Hepatocyte (in vitro differentiated cells): ENCODE results near the gene HNRNPR. TPM values are rescaled to one million over a fixed set of nuclear protein-coding genes. Genes with fewer than 3 reads are reported as not detected.

Source experiments
- DNase-seq: peaks from one replicate; pipeline ENCODE4 v3.0.0-alpha.2; 2016; ENCODE audit warnings: low spot score
- H2AFZ ChIP-seq: fragments of 200-600 bp; sonication (generic); 2 replicates; pipeline ENCODE4 v1.6.0; 2016; ENCODE audit warnings: antibody characterized with exemption, mild to moderate bottlenecking
- H3K27ac ChIP-seq: fragments of 200-600 bp; sonication (generic); 2 replicates; pipeline ENCODE4 v1.5.1; 2016; ENCODE audit warnings: mild to moderate bottlenecking
- H3K27me3 ChIP-seq: fragments of 200-600 bp; sonication (generic); 2 replicates; pipeline ENCODE4 v1.6.1; 2016
- H3K36me3 ChIP-seq: fragments of 200-600 bp; sonication (generic); replicated peaks from 2 replicates; pipeline ENCODE4 v1.5.1; 2016; ENCODE audit warnings: low read depth; ENCODE audit not compliant: insufficient read depth
- H3K4me1 ChIP-seq: fragments of 200-600 bp; sonication (generic); 2 replicates; pipeline ENCODE4 v1.5.1; 2016; ENCODE audit warnings: mild to moderate bottlenecking, moderate library complexity; ENCODE audit not compliant: insufficient read depth
- H3K4me2 ChIP-seq: fragments of 200-600 bp; sonication (generic); 2 replicates; pipeline ENCODE4 v1.6.0; 2016
- H3K4me3 ChIP-seq: fragments of 200-600 bp; sonication (generic); 2 replicates; pipeline ENCODE4 v1.5.1; 2016; ENCODE audit warnings: mild to moderate bottlenecking
- H3K79me2 ChIP-seq: fragments of 200-600 bp; sonication (generic); 2 replicates; pipeline ENCODE4 v1.6.0; 2017; ENCODE audit warnings: mild to moderate bottlenecking
- H3K9me2 ChIP-seq: fragments of 200-600 bp; sonication (generic); replicated peaks from 2 replicates; pipeline ENCODE4 v1.6.0; 2017; ENCODE audit warnings: mild to moderate bottlenecking; ENCODE audit not compliant: insufficient read depth
- H3K9me3 ChIP-seq: fragments of 200-600 bp; sonication (generic); 2 replicates; pipeline ENCODE4 v1.5.1; 2016; ENCODE audit warnings: low read depth, mild to moderate bottlenecking
- H4K20me1 ChIP-seq: fragments of 200-600 bp; sonication (generic); 2 replicates; pipeline ENCODE4 v1.6.0; 2016; ENCODE audit warnings: mild to moderate bottlenecking; ENCODE audit not compliant: insufficient read depth, poor library complexity, severe bottlenecking
- CTCF ChIP-seq: fragments of 200-600 bp; sonication (generic); IDR thresholded peaks from 2 replicates; pipeline ENCODE4 v1.5.1; 2016; ENCODE audit warnings: antibody characterized with exemption, mild to moderate bottlenecking; ENCODE audit not compliant: poor library complexity
- EZH2 ChIP-seq: fragments of 200-600 bp; sonication (generic); IDR thresholded peaks from 2 replicates; pipeline ENCODE4 v1.6.1; 2016; ENCODE audit warnings: antibody characterized with exemption, mild to moderate bottlenecking, borderline replicate concordance
- EZH2phosphoT487 ChIP-seq: fragments of 200-600 bp; sonication (generic); IDR thresholded peaks from one replicate; pipeline ENCODE4 v1.6.1; 2018; ENCODE audit warnings: antibody characterized with exemption, mild to moderate bottlenecking, low read depth, moderate library complexity; ENCODE audit not compliant: unreplicated experiment, severe bottlenecking
- WGBS: methylation state at CpG from one replicate; pipeline ENCODE4 v1.1.6; 2016; ENCODE audit warnings: low lambda C conversion rate; ENCODE audit errors: missing lambda C conversion rate; 5-methylcytosine and 5-hydroxymethylcytosine counted together
- polyA plus RNA-seq: library from polyadenylated mRNA; unstranded; fragments of >200 nt; fragmentation: Nextera tagmentation; extraction: Ambion mirVana; gene quantifications from 2 replicates; pipeline ENCODE4 v1.2.1, GENCODE V29; 2016
- total RNA-seq: library from RNA; depleted of rRNA; stranded (reverse); fragments of >200 nt; gene quantifications from 2 replicates; pipeline ENCODE4 v1.2.3, GENCODE V29; 2014

HNRNPR gene
- total and polyA plus RNA-seq, 2 experiments from 2014 or later = 106 to 112 TPM

DNA sequence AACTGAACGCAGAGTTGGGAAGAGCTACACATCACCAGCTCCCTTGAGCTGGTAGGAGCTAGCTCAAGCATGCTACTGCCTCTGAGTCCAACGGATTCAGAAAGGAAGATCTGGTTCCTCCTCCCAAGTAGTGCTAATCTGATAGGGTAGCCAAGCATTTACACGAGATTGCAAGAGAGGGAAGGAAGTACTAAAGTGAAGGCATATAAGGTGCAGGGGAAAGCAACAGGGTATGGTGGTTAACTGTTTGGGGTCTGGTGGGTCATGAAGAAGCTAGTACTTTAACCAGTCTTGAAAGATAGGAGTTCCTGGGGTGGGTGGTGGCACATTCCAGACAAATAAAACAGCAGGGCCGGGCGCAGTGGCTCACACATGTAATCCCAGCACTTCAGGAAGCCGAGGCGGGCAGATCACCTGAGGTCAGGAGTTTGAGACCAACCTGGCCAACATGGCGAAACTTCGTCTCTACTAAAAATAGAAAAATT, 45.8 kb upstream of the HNRNPR start:
- Histone ChIP-seq H3K27ac (no peak overlapping the region), H2AFZ (no peak overlapping the region), H4K20me1 (no peaks in the 10 kb centered on the region), H3K9me3 (no peaks in the 10 kb centered on the region), H3K4me2 (no peak overlapping the region), H3K4me1 (peaks cover 4% of the 10 kb centered on the region), H3K4me3 (no peak overlapping the region), H3K9me2 (no peaks in the 10 kb centered on the region), H3K36me3 (no peaks in the 10 kb centered on the region), H3K27me3 (no peaks in the 10 kb centered on the region), H3K79me2 (no peaks in the 10 kb centered on the region)
- TF ChIP-seq EZH2 (no peak), EZH2phosphoT487 (no peak), CTCF (no peak)
- whole genome bisulfite sequencing = 83% methylated on average over 9 of the region's 9 CpGs
- DNase-seq = no peak

DNA sequence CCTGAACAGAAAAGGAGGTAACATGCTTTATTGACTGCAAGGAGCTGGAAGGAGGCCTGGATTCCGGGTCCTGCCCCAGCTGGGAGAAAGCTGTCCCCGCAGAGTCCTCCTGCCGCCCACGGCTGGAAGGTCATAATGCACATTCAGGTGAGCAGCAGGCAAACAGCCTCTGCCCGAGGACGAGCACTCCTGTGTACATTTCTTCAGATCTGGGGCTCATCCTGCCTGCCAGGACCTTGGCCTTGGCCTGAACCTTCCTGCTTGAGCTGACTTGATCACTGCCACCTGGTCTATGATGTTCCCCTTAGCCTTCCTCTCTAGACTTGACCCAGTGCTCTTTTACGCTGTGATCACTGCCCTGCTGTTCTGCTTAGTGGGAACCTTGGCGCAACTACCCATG, 43.4 kb upstream of the HNRNPR start:
- 89% methylated on average over 8 of the region's 8 CpGs for WGBS
- TF ChIP-seq CTCF = no peak
- TF ChIP-seq EZH2phosphoT487 = no peak
- TF ChIP-seq EZH2 = no peak
- Histone ChIP-seq H3K4me2 (no peak overlapping the region), H2AFZ (no peak overlapping the region), H3K9me3 (no peaks in the 10 kb centered on the region), H3K4me1 (no peaks in the 10 kb centered on the region), H3K9me2 (no peaks in the 10 kb centered on the region), H3K79me2 (no peaks in the 10 kb centered on the region), H3K36me3 (no peaks in the 10 kb centered on the region), H4K20me1 (no peaks in the 10 kb centered on the region), H3K4me3 (no peak overlapping the region), H3K27ac (no peak overlapping the region), H3K27me3 (no peaks in the 10 kb centered on the region)
- DNase-seq = no peak

DNA sequence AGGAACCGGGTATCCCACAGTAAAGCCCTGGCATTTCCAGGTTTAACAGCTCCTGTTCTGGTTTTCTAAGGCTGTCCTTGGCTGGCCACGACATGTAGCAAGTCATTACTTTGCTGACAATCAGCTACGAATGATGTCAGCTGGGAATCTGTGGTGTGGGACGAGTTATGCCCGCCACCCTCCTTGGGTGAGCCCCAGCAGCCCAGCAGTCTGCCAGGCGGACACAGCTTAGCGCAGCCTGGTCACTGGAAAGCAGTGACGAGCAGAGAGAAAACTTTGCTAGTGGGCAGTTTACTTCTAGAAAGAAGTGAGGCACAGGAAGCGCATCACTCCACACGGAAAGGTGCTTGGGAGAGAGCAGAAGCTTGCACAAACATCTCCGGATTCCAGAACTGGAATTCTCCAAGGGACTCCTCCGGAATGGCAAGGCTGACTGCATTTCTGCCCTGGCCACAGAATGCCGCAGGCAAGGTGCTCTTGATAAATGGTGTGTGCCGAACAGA, 41.1 kb upstream of the HNRNPR start:
- Histone ChIP-seq H3K4me1 (no peaks in the 10 kb centered on the region), H3K9me3 (no peaks in the 10 kb centered on the region), H4K20me1 (no peaks in the 10 kb centered on the region), H3K79me2 (no peaks in the 10 kb centered on the region), H3K4me2 (no peak overlapping the region), H3K36me3 (no peaks in the 10 kb centered on the region), H3K9me2 (no peaks in the 10 kb centered on the region), H2AFZ (no peak overlapping the region), H3K4me3 (no peak overlapping the region), H3K27me3 (no peaks in the 10 kb centered on the region), H3K27ac (no peak overlapping the region)
- TF ChIP-seq EZH2 (no peak), CTCF (no peak), EZH2phosphoT487 (no peak)
- DNase-seq = no peak
- WGBS = 83% methylated on average over 14 of the region's 14 CpGs
